CD4-positive, alpha-beta T cell treated with Interferon alpha-2 for 1 hour (primary cell): ENCODE results near the gene LHFPL2.

Experiments used
- DNase-seq, 2 donors: peaks; one replicate each; pipeline ENCODE4 v3.0.0-alpha.2; 2020 to 2022

Gene LHFPL2

DNA sequence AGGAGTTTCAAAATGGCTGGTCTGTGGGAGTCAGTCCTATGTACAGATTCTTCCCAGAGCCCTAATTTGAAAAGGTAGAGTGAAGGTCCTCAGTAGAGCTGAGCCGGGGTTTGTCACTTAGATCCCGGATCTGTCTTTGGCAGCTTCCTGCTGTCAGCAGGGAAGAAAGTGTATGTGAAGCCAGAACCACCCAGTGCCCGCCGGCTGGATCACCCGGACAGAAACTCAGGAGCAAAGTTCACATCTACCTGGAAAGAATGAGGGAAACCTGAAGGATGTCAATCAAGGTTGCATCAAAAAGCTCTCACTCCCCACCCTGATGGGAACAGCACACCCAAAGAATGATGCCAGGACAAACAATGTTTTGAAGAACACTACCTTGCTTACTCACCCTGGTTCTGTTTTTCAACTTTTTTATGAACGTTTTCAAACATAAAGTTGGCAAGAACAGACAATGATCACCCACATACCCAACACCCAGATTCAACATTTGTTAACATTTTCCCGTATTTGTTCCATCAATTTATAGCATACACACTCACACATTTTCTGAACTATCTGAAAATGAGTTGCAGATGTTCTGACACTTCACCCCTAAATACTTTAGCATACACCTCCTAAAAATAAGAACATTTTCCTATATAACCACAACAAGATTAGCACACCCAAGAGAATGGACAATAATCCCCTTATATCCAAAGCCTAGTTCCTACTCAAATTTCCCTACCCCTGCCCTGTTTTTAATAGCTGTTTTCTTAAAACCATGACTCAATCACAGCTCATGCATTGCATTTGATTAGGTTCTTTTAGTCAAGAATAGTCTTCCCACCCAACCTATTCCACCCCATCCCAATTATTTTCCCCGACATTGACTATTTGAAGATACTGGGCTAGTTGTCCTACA, 133.9 kb downstream of the LHFPL2 start:
- DNase-seq, result no peak

DNA sequence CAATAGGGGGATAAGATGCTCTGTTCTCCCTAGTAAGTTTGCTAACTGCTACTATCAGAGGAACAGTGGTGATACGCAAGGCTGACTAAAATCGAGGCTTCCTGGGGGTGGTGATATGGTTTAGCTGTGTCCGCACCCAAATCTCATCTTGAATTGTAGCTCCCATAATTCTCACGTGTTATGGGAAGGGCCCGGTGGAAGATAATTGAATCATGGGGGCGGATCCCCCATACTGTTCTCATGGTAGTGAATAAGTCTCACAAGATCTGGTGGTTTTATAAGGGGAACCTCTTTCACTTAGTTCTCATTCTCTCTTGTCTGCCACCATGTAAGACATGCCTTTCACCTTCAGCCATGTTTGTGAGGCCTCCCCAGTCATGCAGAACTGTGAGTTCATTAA, 135.1 kb downstream of the LHFPL2 start:
- no peak for DNase-seq

DNA sequence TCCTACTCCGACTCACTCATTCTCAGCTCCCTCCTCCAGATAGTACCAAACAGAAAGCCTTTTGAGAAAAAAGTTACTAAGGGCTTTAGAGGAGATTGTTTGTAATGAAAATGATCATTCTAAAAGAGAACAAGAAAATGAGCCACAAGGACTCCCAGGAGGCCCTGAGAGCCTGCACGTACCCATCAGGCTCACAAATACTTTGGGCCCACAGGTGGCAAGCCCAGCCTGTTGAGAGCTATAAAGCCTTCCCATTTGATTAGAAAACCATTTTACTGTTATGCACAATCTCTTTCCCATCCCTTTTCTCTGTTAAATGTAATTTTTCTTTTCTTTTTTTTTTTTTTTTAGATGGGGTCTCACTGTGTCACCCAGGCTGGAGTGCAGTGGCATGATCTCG, 136.1 kb downstream of the LHFPL2 start:
- DNase-seq, result no peak

DNA sequence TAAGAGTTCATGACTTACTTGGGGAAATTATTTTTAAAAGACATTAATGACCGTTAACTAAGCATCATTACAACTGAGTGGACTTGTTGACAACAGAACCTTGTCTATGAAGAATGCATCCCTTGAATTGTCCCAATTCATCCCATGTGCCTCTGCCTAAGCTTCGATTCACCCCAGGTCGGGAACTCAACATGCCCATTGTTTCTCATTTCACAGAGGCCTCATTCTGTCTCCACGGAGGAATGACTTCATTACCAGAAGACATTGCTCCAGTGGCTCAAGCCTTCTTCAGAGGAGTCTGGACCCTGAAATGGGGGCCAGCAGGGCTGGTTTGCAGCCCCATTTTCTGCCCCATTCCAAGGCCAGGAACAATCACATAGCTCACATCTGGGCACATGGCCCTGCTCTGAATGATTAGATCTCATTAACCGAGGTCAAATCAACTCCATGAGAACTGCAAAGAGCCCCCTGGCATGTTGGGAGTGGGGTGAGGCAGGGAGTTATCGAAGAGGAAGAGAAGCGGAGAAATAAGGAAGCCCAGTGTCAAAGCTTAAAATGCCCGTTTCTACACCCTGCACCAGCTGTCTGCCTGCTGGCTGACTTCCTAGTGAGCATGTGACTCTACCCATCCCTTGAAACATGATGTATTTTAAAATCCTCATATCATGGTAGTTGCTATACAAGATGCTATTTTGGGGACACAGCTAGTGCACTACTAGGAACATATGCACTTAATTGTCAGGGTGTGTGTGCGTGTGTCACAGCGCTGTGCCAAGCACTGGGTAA, 137.3 kb downstream of the LHFPL2 start:
- no peak for DNase-seq

DNA sequence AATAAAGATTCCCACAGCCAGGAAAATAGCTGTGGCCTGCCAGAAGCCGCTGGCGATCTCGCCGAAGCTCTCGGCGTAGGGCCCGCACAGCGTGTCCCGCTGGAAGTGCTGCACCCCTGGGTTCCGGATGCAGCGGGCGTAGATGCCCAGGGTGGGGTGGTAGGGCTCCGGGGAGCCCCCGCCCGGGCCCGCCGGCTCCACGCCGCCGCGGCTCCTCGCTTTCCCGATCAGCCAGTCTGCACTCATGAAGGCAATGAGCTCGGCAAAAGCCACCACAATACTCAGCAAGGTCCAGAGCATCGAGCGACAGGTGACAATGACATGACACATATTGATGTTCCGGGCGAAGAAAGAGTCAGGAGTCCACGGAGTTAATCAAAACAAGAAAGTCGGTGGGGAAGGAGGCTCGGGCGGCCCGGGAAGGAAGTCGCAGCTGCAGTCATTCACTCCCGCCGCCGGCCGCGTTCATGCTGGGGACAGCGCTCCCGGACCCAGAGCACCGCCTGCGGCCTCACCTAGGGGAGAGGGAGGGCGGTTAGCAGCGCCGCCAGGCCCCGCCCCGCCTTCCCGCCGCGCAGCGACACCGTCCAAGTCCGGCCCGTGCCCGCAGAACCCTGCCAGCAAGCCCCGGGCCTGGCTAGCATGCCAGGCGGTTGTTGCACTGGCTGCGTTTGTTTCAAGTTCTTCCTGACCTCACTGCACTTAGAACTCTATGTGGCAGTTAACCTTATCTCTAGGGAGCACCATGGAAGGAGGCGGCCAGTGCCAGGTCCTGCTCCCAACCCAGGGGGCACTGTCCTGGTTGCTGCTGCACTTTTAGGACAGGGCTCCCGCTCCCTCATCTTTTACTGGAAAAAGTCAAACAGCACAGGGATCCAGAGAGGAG, 138.4 kb downstream of the LHFPL2 start:
- DNase-seq, result peak; percentile 18 to 33

DNA sequence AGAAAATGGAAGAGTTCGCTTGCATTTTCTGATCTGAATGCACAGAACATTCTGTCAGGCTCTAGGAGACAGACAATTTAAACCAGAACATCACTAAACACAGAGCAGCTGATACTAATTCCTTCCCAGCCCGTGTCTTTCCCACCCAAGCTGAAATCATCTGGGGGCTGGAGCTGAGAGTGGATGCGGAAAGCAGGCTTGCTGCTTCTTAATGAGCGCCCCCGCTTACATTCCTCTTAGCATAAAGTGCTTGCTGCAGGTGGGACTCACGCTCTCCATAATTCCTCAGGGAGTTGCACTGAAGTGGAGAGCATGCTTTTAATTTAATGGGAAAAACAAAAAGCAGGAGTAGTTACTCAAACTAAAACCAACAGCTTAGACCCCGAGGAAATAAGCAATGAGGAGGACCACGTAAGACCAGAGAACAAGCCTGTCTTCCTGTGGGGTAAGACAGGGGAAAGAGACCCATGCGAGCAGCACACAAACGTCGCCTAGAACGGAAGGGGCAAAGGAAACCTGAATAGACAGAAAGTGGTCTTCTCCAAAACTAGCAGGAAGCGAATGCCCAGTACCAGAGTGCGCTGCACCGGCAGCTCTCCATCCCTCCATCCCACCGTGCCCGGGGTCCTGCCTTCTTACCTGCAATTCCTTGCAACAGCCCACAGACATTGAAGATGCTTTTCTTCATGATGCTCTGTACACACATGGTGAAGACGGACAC, 139.3 kb downstream of the LHFPL2 start:
- no peak for DNase-seq

DNA sequence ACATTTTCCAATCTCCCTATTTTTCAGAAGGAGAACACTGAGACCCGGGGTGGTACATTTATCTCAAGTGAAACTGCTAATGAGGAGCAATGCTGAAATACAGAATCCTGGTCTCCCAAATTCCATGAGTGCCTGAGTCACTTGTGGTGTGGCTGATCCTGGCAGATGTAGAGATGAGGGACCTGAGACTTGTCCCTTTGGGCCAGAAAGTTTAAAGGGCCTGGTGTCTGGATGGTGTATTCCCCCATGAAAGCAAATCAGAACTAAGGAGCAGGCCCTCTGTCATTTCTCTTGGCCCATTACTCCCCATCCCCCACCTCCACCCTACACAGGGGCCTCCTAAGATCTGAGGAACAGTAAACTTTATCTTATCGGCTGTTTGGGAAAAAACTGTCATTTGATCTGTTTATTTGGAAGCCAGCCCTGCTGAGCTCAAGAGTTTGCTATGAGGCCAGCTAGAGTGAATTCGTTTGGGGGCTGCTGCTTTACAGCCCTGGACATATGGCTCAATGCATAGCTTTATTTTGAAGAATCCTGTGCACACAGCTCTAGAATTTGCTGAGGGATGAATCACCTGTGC, 140.3 kb downstream of the LHFPL2 start:
- no peak for DNase-seq

DNA sequence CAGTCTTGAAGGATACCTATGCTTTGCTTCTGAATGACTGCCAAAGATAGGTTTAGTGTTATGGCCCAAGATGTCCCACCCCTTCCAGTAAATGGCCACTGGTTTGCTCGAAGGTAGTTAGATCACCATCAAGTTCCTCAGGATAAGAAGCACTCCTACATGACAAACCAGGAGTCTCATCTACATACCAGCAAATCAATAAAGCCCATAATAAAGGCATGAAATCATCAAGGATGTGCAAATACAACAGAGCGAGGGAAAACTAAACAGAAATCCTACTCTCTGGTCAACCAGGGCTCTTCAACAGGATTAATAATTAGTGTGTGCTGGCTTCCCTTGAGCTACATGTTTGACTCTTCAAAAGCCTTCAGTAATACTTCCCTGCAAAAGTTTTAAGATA, 141.0 kb downstream of the LHFPL2 start:
- no peak for DNase-seq

DNA sequence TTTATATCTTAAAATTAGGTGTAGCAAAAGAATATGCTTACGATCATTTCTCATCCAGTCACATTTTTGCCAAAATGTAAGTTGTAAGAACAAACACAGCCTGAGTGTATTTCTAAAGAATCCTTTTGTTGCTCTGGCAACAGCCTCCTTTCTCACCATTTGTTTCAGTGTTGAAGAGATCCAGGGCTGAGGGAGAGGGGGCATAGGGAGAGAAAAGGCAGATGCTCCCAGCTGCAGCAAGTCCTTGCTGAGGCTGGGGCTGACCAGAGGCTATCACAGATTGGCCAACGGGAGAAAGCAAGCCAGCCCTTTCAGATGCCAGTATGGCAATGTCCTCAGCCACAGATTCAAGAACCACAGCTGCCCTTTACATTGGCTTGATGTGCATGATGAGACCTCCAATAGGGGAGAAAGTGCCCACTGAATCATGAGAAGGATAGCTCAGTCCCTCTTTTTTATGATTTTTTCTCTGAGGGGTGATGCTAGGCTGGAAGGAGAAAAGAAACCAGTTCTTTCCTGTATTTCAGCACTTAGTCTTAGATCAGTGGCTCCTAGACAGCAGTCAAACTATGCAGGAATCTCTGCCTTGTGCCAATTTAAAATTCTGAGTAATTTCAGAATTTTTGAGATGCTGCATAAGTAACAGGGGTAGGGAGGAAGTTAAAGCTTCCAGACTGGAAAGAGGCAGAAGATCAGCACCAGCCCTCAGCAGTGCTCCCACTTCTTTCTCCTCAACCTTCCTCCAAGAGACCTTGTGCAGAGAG, 142.1 kb downstream of the LHFPL2 start:
- DNase-seq, result no peak

DNA sequence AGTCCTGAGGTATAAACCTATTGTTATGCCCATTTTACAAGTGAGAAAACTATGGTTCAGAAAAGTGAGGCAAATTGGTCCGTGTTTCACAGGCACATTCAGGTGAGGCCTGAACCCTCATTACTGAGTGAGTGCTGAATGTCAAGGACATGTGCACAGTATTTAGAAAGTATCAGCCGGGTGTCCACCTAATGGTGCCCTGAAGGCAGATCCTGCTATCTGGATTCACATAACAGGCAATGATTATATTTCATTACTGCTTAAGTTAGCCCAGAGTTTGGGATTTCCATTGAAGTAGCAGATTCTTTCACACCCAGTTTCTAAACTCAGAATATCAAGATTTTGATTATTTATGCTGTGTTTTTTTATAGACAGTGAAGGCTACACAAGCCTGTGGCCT, 142.7 kb downstream of the LHFPL2 start:
- no peak for DNase-seq

DNA sequence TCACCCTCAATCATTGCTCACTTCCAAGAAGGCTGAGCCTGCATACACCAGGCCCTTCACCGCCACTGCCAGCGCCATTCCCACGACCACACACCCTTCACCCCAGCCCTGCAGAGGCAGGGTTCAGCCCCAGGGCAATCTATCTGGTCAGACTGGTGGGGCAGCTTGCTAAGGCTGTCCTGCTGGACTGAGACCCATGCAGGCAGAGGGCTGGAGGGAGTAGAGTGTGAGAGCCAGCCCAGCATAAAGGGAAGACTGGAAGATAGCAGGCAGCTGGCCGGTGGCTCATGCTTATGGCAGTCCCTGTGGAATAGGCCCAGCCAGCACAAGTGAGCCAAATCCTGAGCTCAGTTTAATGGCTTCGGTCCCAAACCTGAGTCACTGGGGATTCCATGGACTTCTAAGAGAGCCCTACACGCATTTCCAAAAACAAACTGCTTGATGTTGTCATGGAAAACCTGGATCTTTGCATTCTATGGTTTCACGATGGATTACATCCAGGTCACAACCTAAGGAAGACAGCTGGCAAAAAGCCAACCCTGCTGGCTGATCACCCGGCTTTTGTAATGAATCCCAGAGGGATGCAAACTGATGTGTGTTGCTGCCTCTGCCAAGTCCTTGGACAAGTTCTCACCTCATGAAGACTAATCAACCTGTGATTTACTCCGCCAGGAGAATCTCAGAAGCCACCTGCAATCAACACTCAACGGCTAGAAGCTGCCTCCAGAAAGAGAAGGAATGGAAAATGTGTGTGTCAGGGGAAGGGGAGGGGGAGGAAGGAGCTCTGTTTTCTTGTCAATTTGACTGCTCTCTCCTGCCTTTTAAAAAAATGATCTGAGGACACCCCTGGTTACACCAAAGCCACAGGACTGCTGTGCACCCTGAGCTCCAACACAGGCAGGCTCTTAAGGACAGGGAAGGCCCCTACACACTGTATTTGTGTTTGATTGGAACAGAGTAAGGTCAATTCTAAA, 143.6 kb downstream of the LHFPL2 start:
- no peak for DNase-seq

DNA sequence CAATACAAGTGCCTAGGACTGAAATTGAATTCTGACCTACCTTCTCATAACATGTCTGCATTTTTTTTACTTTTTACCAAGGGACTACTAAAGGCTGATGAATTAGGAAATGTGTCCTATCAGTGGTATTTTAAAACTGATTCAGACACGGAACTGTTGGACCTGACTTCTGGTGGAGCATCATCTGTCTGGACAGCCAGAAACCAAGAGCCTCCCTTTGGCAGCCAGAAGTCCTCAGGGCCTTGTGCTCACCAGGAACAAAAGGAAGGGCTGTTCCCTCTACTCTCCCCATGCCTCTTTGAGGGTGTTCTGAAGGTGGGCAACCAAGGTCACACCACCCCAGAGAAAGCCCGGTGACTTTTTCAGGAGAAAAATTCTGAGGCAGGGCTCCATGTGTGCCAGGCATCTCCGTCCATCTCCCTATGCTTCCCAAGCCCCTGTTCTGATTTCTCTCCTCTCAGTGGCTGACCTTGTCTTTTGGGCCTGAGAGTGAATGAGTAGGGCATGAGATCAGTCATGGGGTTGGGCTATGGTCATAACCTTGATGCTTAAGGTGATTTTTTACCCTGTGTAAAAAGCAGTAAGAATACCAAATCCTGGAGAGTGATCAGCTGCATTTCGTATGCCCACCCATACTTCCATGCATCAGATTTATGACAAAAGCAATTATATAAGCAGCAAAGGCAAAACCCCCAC, 144.5 kb downstream of the LHFPL2 start:
- no peak for DNase-seq

DNA sequence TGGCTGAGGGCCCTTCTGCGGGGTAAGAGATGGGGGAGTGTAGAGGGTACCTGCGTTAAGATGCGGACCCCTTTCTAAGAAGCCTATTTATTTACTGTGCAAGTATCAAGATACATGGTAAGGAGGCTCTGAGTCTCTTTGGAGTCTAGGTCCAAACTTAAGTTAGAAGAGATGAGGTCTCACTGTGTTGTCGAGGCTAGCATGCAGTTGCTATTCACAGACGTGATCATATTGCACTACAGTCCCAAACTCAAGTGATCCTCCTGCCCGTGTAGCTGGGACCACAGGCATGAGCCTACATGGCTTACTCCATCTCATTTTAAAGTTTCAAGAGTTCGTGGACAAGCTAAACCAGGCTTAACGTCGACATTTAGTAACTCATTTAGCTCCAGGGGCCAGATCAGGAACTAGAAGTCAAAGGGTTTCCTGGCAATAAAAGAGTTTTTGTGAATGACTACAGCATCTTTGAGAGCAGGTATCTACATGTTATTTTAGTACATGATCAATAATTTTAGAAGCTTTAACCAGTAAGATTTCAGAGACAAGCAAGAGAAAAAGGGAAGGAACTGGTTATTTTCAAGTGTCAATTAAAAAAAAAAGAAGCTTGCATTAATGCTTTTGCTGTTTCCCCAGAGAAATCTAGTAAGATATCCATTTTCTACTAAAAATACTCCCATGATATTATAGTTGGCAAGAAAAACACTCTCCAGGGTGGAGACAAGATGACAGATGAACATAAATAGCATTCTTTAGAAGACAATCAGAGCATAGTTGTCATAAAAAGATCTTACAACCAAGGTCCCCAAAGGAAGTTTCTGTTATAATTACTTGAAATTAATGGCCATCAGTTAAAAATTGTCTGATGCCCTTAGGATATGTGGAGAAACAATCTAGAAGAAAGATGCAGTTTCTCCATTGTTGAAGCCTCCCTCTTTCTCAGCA, 146.9 kb downstream of the LHFPL2 start:
- no peak for DNase-seq

DNA sequence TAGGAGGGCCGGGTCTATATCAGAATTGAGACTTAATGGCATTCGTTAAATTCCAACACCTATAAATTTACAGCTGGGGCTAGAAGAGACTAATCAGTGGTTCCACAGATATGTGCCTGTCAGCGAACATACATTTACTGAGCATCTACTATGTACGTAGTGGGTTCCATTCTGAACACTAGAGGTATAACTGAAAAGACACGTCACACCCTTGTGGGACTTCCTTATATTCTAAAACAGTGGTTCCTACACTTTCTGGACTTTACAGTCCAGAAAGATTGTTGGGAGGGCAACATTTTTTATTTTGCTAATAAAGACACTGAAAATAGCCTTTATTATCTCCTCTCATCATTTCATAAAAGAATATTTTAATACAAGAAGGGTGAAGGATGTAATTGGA, 147.7 kb downstream of the LHFPL2 start:
- no peak for DNase-seq

DNA sequence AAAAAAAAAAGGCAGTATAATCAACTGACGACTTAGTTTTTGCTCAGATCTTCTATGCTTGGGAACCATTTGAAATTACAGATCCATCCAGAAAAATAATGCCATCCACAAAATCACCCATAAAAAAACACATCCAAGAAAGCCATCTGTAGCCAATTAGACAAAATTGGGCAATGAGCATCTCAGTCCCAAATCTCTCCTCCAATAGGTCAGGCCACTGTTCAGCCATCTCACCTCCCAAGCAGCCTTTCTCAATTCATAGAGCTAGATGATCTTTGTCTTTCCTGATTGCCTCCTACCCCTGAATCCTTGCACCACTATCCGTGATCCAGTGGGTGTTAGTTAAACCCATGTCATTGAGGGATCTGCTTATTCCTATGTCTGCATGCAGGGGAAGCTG, 148.5 kb downstream of the LHFPL2 start:
- DNase-seq, result no peak

DNA sequence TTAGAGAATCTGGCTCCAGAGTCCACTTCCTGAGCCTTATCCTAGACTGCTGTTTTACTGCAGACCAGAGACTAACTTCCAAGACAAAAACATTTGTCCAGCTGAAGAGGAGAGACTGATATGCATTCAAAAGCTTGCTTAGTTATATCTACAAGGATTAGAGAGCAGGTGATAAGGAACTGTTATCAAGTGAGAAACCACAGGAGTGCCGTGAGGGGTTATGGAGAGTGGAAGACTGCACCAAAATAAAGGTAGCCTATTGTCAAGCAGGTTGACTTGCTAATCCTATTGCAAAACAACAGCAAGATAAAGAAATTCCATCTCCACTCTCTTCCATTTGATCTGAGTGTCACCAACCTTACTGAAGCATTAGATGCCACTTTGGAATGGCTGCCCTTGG, 149.1 kb downstream of the LHFPL2 start:
- DNase-seq, result no peak

DNA sequence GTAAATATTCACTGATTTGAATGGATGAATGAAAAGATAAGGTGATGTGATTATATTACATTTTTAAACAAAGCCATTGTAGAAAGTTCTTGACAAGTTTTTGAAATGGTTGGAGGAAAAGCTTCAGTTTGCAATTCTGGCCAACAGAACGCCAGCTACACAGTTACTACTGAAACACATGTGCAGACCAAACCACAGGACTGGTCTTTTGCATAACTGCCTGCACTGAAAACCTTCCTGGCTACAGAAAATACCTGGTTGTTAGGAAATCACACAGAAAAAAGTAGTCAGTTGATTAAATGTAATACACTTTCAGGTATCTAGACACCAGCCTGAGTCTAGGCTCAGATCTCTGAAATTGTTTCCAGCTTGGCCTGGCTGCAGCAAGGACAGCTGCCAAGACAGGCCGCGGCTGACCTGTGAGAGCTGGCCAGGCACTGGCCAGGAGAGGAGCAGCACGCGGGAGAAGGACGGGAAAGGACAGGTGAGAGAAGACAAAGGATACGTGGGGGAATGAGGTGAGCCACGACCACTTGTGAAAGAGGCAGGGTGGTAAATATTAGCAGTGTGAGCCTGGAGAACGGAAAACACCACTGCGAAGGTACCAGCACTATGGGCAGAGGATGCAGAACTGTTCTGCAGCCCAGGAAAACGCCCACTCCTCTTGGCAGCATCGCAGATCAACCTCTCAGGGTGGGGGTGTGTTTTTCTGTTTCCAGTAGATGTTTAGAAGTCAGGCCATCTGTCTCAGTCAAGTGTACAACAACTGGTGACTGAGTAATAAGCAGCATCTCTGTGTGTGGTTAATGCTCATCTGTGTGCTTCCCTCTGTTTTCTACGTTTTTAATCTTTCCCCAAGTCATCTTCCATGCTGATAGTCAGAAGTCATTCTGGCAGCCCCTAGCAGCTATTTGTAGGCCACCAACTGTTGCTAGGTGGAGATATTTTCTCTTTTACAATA, 150.7 kb downstream of the LHFPL2 start:
- no peak for DNase-seq
